Measurements from ENCODE around the gene UBR4. TPM values are rescaled to one million over a fixed set of nuclear protein-coding genes. Genes with fewer than 3 reads are reported as not detected.

Gene UBR4
- total RNA-seq, 4 donors from 2014 or later = 193 to 292 (median 229) TPM

DNA sequence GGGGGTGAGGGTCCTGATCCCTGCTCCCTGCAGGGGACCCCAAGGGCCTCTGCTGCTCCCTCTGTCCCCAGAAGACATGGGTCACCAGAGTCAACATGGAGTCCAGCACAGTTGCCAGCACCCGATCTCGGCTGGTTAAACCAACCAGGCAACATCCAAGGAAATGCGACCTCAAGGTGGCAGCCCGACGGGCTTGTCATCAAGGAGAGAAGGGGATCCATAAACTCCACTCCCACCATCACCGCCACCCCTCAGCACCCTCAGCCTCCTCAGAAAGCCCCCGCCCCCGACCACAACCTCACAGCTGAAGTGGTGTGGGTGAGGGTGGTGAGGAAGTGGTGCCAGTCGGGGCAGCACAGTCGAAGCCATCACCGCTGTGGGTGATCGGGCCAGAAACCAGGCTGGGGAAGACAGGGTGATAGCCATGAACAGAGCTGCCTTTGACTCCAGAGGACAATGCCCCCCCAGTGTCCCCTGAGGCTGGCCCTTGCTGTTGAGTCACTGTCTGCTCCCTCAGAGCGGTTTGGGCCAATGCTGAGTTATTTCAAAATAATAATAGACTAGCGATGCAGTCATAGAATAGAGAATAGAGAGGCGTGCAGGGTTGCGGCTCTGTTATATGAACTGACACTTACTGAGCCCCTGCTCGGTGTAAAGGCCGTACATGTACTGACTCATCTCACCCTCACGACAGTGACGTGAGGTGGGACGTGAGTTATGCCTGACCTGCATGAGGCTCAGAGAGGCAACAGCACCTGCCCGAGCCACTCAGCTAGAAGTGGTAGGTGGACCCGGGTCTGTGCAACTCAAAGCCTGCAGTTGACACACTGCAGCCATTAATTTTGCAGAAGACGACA is 164.9 kb downstream of the UBR4 start:
- Histone ChIP-seq H3K9me3 (no peaks in the 10 kb centered on the region), H3K27me3 (no peaks in the 10 kb centered on the region), H3K4me1 (peaks cover 0 to 10% (median 0%) of the 10 kb centered on the region in 4 donors), H3K4me3 (no peak overlapping the region), H3K27ac (no peak overlapping the region), H3K36me3 (no peaks in the 10 kb centered on the region)
- no peak for DNase-seq
- TF ChIP-seq POLR2A (IDR thresholded peaks at IDR 0.05) = no peak
- TF ChIP-seq, protein P1, sequence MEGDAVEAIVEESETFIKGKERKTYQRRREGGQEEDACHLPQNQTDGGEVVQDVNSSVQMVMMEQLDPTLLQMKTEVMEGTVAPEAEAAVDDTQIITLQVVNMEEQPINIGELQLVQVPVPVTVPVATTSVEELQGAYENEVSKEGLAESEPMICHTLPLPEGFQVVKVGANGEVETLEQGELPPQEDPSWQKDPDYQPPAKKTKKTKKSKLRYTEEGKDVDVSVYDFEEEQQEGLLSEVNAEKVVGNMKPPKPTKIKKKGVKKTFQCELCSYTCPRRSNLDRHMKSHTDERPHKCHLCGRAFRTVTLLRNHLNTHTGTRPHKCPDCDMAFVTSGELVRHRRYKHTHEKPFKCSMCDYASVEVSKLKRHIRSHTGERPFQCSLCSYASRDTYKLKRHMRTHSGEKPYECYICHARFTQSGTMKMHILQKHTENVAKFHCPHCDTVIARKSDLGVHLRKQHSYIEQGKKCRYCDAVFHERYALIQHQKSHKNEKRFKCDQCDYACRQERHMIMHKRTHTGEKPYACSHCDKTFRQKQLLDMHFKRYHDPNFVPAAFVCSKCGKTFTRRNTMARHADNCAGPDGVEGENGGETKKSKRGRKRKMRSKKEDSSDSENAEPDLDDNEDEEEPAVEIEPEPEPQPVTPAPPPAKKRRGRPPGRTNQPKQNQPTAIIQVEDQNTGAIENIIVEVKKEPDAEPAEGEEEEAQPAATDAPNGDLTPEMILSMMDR (IDR thresholded peaks at IDR 0.05) = no peak

DNA sequence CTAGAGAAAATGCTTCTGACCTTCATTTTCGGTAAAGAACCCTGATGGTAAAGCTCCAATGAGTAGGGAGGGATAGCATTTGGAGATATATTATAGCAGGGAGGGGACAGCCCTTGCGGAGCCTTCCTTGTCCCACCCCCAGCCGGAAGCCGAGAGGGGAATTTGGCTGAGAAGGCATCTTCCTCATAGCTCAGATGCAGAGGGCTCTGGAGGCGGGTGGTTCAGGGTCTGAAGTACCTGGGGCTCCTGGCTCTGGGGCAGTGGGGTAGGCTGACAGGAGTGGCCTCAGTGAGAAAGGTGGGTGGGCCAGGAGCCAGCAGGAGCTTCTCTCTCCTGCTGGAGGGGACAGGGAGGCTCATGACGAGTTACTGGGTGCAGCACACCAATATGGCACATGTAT is 165.6 kb downstream of the UBR4 start:
- Histone ChIP-seq H3K27ac (no peak overlapping the region), H3K4me1 (peaks cover 0 to 10% (median 0%) of the 10 kb centered on the region in 4 donors), H3K36me3 (no peaks in the 10 kb centered on the region), H3K9me3 (no peaks in the 10 kb centered on the region), H3K27me3 (no peaks in the 10 kb centered on the region), H3K4me3 (no peak overlapping the region)
- DNase-seq = no peak
- TF ChIP-seq, protein P1 (IDR thresholded peaks at IDR 0.05) = no peak
- TF ChIP-seq POLR2A (IDR thresholded peaks at IDR 0.05) = no peak

DNA sequence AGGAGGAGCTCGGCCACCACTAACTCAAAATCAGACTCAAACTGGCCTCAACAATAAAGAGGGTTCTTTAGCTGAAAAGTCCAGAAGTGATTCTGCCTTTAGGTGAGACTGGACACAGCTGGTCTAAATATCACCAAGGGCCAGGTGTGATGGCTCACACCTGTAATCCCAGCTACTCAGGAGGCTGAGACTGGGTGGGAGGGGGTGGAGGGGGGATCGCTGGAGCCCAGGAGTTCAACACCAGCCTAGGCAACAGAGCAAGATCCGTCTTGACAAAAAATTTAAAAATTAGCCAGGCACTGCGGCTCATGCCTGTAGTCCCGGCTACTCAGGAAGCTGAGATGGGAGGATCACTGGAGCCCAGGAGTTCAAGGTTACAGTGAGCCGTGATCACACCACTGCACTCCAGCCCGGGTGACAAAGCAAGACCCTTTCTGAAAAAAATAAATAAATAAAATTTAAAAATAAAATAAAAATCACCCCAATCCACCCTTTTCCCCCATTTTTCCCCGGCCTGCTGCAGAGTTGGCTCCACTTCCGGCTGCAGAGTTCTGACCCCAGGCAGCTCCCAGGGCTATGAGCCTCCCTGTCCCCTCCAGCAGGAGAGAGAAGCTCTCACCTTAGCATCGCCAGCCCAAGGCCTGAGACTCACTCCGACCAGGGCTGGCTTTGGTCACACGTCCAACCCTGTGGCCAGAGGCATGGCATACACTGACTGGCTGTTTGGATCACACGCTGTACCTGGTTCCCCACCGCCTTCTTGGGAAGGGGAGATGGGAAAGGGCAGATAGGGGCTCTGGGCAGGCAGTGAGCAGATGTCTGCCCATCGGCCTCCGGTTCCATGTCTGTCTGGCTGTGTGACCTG is 166.3 kb downstream of the UBR4 start:
- H3K36me3 ChIP-seq = no peaks in the 10 kb centered on the region
- DNase-seq = no peak
- no peaks in the 10 kb centered on the region for H3K9me3 ChIP-seq
- no peaks in the 10 kb centered on the region for H3K27me3 ChIP-seq
- no peak overlapping the region for H3K27ac ChIP-seq
- H3K4me1 ChIP-seq = peaks cover 0 to 10% (median 0%) of the 10 kb centered on the region in 4 donors
- no peak overlapping the region for H3K4me3 ChIP-seq
- no peak for TF ChIP-seq POLR2A (IDR thresholded peaks at IDR 0.05)
- TF ChIP-seq, protein P1 (IDR thresholded peaks at IDR 0.05) = no peak

DNA sequence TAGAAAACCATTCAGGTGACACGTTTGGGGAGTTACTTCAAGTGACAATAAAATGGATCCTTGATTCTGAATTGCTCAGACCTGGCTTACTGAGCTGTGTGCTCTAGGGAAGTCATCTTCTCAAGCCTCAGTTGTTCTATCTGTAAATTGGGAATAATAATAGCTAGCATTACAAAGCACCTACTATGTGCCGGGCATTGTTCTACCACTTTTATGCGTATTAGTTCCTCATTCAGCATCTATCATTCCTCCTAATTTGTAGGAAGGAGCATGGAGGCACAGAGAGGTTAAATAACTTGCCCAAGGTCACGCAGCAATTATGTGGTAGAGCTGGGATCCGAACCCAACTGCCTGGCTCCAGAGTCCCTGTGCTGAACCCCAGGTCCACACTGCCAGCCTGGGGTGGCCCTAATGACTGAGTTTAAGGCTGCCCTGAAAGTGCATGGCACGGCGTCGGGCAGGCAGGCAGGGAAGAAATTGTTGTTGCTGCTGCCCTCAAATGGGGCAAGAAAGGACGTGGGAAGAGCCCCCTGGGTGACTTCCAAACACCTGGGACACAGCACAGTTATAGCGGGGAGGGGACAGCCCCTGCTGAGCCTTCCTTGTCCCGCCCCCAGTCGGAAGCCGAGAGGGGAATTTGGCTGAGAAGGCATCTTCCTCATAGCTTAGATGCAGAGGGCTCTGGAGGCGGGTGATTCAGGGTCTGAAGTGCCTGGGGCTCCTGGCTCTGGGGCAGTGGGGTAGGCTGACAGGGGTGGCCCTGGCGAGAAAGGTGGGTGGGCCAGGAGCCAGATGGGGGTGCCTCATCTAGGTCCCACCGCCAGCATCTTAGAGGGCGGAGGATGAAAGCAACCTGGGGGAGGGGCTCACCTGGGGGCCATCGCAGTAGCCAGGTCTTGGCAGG is 167.1 kb downstream of the UBR4 start:
- DNase-seq = peak in 1 of 3 donors; percentile 14
- Histone ChIP-seq H3K27ac (no peak overlapping the region), H3K4me3 (no peak overlapping the region), H3K4me1 (peaks cover 0 to 10% (median 0%) of the 10 kb centered on the region in 4 donors), H3K27me3 (no peaks in the 10 kb centered on the region), H3K9me3 (no peaks in the 10 kb centered on the region), H3K36me3 (no peaks in the 10 kb centered on the region)
- TF ChIP-seq POLR2A (IDR thresholded peaks at IDR 0.05) = no peak
- TF ChIP-seq, protein P1 (IDR thresholded peaks at IDR 0.05) = no peak

Data from Peyer's patch (tissue), 4 donors.